PFSK-1 (cell line): ENCODE data around the gene KCNQ1.

Experiments used
- FOXP2 ChIP-seq: optimal IDR thresholded peaks from 2 replicates; pipeline ENCODE3; 2011; ENCODE audit warnings: borderline replicate concordance, control low read depth, inconsistent platforms; ENCODE audit not compliant: insufficient read depth; ENCODE audit errors: extremely low read length, extremely low read depth
- POLR2AphosphoS5 ChIP-seq: IDR thresholded peaks from 2 replicates; pipeline ENCODE4 v1.6.1; 2012; ENCODE audit warnings: low read depth, mild to moderate bottlenecking, control low read depth, low read length, moderate library complexity
- SIN3A ChIP-seq: IDR thresholded peaks from 2 replicates; pipeline ENCODE4 v1.6.1; 2012; ENCODE audit warnings: mild to moderate bottlenecking, low read length, moderate library complexity, borderline replicate concordance; ENCODE audit not compliant: insufficient read depth
- TAF1 ChIP-seq: IDR thresholded peaks from 2 replicates; pipeline ENCODE4 v1.6.1; 2012; ENCODE audit warnings: low read length, control low read depth, borderline replicate concordance; ENCODE audit not compliant: insufficient read depth
- TF ChIP-seq, protein P1 (sequence below), 2 experiments: IDR thresholded peaks; 2 replicates each; pipeline versions ENCODE4 v1.6.1 to v1.8.0; 2011 to 2012; ENCODE audit warnings: low read depth in 2 of 2, low read length in 2 of 2, control low read depth in 1 of 2, inconsistent platforms in 1 of 2, mild to moderate bottlenecking in 1 of 2, moderate library complexity in 1 of 2; ENCODE audit not compliant: insufficient read depth in 1 of 2

Gene KCNQ1

DNA sequence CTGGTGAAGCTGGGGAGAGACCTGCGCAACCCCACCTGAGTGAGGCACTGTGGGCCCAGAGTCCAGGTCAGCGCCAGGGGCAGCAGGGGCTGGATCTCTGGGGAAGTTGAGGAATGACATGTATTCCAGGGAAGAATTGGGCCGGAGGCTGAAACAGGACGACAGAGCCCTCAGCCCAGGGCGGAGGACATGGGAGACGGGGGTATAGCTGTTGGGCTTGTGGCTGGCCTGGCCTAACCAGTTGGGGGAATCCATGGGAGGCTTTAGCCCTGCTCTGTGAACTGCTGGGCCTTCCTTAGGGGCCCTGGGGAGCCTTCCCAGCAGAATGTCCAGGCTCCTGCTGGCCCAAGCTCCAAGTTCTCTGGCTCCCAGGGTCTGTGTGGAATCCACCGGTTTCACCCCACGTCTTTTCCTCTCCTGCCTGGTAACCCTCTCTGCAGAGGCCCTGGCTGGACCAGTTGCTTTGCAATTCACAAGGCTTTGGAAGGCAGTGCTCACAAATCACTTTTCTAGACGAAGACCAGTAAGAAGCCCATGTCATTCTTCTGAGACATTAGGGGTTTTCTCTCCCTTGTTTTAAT is 305.4 kb downstream of the KCNQ1 start:
- TF ChIP-seq TAF1 (no peak), POLR2AphosphoS5 (no peak), SIN3A (no peak), FOXP2 (no peak)
- TF ChIP-seq, protein P1, sequence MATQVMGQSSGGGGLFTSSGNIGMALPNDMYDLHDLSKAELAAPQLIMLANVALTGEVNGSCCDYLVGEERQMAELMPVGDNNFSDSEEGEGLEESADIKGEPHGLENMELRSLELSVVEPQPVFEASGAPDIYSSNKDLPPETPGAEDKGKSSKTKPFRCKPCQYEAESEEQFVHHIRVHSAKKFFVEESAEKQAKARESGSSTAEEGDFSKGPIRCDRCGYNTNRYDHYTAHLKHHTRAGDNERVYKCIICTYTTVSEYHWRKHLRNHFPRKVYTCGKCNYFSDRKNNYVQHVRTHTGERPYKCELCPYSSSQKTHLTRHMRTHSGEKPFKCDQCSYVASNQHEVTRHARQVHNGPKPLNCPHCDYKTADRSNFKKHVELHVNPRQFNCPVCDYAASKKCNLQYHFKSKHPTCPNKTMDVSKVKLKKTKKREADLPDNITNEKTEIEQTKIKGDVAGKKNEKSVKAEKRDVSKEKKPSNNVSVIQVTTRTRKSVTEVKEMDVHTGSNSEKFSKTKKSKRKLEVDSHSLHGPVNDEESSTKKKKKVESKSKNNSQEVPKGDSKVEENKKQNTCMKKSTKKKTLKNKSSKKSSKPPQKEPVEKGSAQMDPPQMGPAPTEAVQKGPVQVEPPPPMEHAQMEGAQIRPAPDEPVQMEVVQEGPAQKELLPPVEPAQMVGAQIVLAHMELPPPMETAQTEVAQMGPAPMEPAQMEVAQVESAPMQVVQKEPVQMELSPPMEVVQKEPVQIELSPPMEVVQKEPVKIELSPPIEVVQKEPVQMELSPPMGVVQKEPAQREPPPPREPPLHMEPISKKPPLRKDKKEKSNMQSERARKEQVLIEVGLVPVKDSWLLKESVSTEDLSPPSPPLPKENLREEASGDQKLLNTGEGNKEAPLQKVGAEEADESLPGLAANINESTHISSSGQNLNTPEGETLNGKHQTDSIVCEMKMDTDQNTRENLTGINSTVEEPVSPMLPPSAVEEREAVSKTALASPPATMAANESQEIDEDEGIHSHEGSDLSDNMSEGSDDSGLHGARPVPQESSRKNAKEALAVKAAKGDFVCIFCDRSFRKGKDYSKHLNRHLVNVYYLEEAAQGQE (IDR thresholded peaks at IDR 0.05; ENCODE audit: insufficient read depth in 1 of 2, low read depth in 2 of 2, low read length in 2 of 2), result no peak

DNA sequence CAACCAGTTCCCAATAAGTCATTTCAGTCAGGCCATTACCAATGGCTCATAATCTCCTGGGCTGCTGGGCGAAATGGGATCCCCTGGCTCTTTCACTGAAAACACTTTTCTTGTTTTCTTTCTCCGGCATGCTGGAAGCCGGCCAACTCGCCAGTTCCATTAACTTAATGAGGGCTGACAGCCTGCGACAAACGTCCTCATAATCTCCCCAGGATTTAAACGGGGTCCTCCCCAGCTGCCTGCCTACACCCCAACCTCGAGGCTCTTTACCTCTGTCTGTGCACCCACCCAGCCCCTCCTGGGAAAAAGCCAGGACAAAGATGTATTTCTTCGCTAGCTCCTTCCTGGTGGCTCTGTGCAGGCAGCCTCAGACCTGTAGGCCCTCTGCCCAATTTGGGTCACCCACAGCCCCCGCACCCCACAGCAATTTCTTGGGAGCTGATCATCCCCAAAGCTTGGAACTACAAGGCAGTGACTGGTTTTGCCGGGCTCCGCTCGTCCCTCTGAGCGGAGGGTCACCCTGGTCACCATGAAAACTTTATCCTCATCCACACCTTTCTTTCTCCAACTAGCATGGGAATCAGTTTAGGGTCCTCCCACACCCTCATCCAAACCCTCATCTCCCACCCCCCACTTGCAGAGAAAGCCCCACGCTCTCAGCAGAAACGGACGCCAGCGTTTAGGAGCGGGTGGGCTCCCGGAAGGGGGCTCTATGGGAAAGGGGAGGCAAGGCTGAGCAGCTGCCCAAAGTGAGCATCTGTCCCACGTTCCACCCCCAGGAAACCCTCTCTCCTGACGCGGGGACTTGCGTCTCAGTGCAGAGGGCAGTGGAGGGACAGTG is 306.1 kb downstream of the KCNQ1 start:
- TF ChIP-seq FOXP2, result no peak
- TF ChIP-seq POLR2AphosphoS5, result no peak
- TF ChIP-seq SIN3A, result no peak
- TF ChIP-seq, protein P1 (IDR thresholded peaks at IDR 0.05; ENCODE audit: insufficient read depth in 1 of 2, low read depth in 2 of 2, low read length in 2 of 2), result no peak
- TF ChIP-seq TAF1, result no peak

DNA sequence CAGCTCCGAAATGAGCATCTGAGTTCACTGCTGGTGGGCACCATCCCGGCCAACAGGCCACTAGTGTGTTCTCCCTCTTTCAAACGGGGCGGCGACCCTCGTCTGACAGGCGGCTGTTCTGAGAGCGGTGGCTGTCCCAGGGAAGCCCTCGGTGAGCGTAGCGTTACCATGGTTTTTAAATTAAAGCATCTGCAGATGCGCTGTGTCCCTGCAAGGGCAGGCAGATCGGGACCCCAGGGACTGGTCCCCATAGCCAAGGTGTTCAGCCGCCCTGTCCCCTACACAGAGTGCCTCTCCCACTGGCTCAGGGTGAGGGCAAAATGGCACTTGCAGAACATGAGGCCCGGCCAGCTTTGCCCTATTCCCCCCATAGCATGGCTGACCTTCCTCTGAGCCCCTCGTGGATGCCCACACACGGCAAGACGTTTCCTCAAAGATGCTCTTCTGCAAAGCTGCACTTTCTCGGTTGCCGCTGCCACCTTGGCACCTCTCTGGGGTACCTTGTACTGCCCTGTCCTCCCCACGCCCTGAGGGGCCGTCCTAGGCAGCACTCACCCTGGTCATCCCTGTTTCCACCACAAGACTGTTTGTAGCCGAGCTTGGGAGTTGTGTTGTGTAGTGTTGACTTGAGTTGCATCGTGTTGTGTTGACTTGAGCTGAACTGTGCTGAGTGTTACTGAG is 306.9 kb downstream of the KCNQ1 start:
- no peak for TF ChIP-seq SIN3A

DNA sequence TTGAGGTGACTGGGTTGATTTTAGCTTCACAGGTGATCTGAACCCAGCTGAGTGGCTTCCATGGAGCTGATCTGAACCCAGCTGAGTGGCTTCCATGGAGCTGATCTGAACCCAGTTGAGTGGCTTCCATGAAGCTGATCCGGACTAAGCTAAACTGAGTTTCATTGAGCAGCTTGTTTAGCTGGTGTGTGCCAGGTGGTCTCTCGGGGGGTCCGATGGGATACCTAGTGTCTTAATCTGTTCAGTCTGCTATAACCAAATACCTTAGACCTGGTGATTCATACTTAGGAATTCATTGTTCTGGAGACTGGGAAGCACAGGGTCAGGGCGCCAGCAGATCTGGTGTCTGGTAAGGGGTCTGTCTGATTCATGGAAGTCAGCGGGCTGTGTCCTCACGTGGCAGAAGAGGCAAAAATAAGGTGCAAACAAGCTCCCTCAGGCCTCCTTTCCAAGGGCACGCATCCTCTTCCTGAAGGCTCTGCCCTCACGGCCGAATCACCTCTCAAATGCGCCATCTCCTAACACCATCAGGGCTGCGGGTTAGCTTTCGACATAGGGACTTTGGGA is 307.5 kb downstream of the KCNQ1 start:
- TF ChIP-seq POLR2AphosphoS5, result no peak
- TF ChIP-seq, protein P1 (IDR thresholded peaks at IDR 0.05; ENCODE audit: insufficient read depth in 1 of 2, low read depth in 2 of 2, low read length in 2 of 2), result no peak
- TF ChIP-seq SIN3A, result no peak
- no peak for TF ChIP-seq FOXP2
- no peak for TF ChIP-seq TAF1

DNA sequence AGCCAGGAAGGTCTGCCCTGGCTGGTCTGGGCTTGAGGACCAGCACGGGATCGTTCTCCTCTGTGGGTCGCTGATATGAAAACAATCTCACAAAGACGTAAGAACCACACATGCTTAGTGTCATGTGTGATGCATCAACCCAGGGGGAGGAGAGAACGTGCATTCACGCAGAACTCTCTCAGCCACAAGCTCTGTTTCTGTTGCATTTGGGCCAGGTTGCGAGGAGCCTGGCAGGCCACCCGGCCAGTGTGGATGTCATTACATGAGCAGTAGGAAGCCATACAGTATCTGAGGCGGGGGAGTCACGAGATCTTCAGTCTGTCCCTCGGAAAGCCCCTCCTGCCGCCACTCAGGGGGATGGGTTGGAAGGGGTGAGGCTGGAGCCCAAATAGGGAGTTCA is 308.1 kb downstream of the KCNQ1 start:
- no peak for TF ChIP-seq TAF1
- no peak for TF ChIP-seq SIN3A
- TF ChIP-seq, protein P1 (IDR thresholded peaks at IDR 0.05; ENCODE audit: insufficient read depth in 1 of 2, low read depth in 2 of 2, low read length in 2 of 2), result no peak
- no peak for TF ChIP-seq POLR2AphosphoS5
- no peak for TF ChIP-seq FOXP2
